GM18505 (cell line): ENCODE data around the gene RASL11A.
"Not testable (repeated sequence)": the region's sequence is repeated elsewhere in the genome, so short reads cannot be mapped to it uniquely, and the experiment has no call there.

ENCODE experiments used
- ATAC-seq: cut with Tn5 transposase; IDR thresholded peaks from one replicate; pipeline ENCODE4 v1.9.1; 2021; ENCODE audit not compliant: unreplicated experiment
- POLR2A ChIP-seq: IDR thresholded peaks from 4 replicates; pipeline ENCODE4 v1.6.1; 2011; ENCODE audit warnings: borderline replicate concordance; ENCODE audit not compliant: insufficient read depth, insufficient read length; ENCODE audit errors: extremely low read depth

RASL11A gene

DNA sequence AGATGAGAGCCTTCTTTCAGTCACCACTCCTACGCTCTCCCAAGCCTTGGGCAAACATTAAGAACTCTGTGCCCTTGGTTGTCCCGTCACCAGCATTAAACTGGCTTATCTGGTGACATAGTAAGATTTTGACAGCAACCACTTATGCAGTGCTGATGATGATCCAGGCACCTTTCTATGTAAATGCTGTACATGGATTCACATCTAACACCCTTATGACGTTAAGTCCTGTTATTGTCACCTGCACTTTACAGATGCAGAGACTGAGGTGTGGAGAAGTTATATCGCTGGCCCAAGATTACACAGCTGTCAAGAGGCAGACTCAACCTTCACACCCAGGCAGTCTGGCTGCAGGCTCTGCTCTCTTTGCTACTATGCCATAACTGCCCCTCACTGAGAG lies 25.0 kb downstream of the RASL11A start:
- no peak for TF ChIP-seq POLR2A
- ATAC-seq = no peak

DNA sequence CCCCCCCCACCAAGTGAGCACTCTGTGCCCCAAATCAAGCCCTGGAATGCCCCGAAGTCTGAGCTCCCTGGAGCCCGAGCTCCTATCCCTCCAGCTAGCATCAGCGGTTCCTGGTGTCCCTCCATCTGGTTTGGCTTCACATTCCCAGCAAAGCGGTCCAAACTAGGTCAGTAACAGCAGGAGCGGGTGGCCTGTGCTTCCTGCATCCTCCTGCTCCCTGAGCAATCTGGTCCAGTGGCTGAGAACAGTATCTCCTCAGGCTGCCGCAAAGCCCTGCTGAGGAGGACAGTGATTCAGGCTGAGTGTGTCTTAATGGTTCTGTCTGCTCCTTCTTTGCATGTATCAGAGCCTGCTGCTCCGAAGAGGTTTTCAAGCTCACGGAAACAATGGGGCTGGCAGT lies 25.9 kb downstream of the RASL11A start:
- no peak for ATAC-seq

DNA sequence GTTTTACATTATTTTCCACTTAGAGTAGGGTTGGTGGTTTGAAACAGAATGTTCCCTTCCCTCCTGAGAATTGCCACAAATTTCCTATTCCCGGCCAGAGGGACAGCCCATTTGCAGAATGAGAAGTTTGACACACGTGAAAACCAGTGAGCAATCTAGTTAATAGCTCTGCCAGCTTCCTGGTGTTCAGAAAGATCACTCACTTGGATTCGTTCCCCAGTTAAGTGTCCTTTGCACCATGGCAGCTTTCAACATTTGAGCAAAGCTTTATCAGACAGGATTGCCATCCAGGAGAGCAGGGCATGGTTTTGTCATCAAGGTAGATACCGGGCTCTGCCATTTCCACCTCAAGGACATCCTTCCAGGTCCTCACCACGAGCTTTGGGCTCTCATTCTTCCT lies 28.2 kb downstream of the RASL11A start:
- TF ChIP-seq POLR2A = no peak
- ATAC-seq = no peak

More for the DNA sequence above, 25.9 kb downstream of the RASL11A start:
- no peak for TF ChIP-seq POLR2A

DNA sequence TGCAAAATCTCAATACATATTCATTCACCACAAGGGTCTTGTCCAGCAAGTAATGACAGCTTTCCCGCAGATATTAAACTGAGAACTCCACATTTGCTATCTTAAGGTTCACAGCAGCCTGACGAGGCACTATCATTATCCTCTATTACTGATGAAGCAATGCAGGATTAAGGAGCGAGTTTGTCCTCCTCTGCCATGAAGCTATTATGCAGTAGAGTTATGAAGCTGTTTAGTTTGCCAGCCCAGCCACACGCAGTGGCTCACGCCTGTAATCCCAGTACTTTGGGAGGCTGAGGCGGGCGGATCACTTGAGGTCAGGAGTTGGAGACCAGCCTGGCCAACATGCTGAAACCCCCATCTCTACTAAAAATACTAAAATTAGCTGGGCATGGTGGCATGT lies 29.8 kb downstream of the RASL11A start:
- ATAC-seq = not testable (repeated sequence)

DNA sequence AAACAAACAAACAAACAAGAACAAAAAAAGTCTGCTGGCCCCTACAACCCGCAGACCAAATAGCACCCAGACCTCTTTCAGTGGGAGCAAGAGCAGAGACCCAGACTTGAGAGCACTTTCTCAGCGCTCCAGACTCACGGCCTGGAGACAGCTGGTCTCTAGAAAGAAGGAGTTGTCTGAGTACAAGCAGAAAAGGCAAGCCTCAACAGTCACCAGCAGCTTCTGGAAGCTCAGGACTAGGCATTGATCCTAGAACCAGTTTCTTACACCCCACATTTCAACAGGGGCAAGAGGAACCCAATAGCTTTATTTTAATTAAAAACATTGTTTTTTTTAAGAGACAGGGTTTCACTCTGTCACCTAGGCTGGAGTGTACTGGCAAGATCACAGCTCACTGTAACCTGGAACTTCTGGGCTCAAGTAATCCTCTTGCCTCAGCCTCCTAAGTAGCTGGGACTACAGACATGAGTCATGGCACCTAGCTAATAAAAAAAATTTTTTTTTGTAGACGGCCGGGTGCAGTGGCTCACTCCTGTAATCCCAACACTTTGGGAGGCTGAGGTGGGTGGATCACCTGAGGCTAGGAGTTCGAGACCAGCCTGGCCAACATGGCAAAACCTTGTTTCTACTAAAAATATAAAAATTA lies 30.4 kb downstream of the RASL11A start:
- no peak for TF ChIP-seq POLR2A
- ATAC-seq = no peak

DNA sequence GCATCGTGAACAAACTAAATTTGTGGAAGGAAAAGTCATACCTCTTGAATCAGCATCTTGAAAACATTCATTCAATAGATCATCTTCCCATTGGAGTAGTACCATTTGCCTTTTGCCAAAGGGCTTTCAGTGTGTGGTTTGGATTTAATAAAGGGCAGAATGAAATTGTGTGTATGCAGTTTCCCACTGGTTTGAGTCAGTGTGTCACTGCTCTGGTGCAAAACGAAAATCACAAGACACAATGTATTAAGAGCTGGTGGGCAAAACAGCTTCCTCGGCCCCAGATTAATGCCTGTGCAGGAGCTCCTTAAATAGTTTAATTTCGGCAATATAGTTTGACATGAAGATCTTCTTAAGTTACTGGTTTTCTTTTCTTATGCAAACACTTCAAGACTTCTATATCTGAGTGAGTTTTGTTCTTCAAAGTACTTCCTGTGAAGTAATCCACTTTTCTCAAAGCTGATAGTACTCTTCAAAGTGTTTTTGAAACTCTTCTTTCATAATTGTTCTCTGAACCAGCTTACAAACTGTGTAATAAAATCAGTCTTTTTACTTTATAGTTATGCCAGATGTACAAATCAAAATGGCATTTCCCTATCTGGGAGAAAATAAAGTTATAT lies 32.1 kb downstream of the RASL11A start:
- no peak for ATAC-seq

DNA sequence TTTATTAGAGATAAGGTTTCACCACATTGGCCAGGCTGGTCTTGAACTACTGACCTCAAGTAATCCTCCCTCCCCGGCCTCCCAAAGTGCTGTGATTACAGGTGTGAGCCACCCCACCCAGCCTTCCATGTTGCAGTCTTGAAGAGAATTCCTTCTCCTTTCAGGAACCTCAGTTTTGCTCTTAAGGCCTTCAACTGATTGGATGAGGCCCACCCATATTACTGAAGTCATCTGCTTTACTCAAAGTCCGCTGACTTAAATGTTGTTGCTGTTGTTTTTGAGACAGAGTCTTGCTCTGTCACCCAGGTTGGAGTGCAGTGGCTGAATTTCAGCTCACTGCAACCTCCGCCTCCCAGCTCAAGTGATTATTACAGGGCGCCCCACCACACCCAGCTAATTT lies 33.5 kb downstream of the RASL11A start:
- no peak for TF ChIP-seq POLR2A
- ATAC-seq = no peak

More for the DNA sequence above, 32.1 kb downstream of the RASL11A start:
- TF ChIP-seq POLR2A = no peak

DNA sequence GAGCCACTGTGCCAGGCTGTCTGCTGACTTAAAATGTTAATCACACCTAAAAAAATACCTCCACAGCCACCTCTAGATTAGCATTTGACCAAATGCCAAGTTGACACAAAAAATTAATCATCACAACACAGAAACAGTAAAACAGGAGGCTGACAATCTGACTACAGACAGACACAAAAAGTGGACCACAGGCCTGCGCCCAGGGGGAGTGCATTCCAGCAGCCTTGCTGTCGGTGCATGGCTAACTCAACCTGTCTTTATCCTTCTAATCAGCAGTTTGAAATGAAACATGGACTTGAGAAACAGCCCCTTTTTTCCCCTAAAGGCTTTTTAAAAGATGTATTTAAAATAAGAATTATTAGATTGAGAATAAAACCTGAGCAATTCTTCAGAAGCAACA lies 34.0 kb downstream of the RASL11A start:
- no peak for ATAC-seq
- no peak for TF ChIP-seq POLR2A

DNA sequence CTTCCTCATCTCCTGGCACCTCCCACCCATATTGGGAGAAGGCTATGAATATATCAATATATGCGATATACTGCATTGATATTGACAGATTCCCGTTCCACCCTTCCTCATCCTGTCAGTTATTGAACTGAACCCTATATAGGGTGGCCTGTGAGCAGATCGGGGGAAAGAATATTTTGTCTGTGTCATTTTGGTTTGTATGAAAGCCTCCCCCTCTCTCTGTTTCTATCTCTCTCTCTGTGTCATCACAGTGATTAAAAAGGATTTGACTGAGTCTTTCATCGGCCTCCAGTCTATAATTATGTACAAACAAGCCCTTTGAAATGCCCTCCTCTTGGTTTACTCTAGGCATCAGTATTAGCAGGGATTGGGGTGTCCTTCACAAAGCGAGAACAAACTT lies 35.7 kb downstream of the RASL11A start:
- no peak for ATAC-seq

DNA sequence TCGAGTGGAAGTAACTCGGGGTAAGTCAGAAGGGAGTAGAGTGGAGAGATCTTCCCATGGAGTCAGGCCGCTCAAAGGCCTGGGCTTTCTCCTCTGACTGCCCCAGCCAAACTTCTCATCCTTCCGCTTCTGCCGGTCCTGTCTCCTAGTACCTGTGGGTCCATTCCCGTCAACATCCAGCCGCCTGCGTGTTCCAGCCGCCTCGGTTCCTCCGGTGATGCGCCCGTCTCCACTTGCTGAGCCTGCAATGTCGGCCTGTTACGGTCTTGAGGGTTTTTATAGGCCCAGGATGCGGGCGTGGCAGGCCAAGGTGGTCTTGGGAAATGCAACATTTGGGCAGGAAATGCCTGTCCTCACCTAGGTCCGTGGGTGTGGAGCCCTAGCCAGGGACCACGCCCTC lies 38.3 kb downstream of the RASL11A start:
- ATAC-seq = no peak
- no peak for TF ChIP-seq POLR2A

More for the DNA sequence above, 35.7 kb downstream of the RASL11A start:
- no peak for TF ChIP-seq POLR2A

DNA sequence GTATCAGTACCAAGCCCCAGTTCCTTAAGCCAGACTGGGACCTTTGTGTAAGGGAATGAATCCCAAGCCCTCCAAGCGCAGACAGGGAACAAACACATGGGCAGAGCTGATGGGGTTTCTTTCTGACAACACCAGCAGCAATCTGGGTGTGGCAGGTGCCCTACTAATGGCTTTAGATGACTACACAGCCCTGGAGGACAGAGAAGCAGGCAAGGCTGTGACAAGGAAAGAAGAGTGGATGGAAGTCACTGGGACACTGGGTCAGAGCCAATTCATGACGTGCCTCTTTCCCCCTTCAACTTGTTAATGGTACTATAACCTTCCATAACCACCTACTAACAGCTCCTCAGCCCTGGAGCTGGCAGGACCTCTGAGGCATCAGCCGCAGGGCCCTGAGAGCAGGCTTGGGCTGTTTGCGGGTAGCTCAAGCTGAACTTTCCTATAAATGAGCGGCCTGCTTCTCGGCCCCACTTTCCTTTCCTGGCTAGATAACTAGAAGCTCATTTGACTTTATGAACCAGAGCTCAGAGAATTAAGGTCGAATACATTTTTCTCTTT lies 38.9 kb downstream of the RASL11A start:
- ATAC-seq = no peak
- no peak for TF ChIP-seq POLR2A

DNA sequence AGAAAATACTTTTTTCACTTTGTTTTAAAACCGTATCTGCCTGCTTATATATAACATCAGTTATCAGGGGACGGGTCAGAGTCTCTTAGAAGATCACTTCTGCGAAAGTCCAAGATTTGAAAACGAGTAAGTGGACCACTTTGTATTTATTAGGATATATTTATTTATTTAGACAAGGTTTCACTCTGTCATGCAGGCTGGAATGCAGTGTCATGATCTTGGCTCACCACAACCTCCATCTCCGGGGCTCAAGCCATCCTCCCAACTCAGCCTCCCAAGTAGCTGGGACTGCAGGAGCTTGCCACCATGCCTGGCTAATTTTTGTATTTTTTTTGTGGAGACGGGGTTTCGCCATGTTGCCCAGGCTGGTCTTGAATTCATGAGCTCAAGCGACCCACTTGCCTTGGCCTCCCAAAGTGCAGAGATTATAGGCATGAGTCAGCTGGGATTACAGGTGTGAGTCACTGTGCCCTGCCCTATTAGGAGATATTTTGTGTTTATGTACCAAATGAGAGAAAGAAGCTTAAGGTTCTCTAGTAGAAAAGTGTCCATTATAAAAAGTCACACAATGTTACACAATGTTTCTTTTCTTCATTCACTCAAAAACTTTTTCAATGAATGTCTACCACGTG lies 39.5 kb downstream of the RASL11A start:
- ATAC-seq = no peak
- TF ChIP-seq POLR2A = no peak

DNA sequence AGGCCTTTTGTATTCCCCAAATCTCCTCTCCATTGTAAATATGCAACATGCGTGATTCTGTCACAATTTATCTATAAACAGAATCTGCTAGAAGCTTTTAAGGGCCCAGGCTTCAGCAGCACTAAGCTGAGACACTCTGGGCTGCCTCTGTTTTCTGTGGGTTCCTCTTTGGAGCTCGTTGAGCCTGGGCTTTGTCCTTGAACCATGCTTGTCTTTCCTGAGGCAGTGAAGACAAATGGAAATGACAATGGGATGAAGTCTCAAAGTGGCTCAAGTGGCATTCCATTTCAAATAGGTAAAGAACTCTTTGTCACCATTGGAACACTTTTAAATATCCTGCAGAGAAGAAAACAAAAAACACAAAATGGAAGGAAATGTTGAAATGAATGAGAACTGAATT lies 40.3 kb downstream of the RASL11A start:
- TF ChIP-seq POLR2A = no peak
- ATAC-seq = no peak

DNA sequence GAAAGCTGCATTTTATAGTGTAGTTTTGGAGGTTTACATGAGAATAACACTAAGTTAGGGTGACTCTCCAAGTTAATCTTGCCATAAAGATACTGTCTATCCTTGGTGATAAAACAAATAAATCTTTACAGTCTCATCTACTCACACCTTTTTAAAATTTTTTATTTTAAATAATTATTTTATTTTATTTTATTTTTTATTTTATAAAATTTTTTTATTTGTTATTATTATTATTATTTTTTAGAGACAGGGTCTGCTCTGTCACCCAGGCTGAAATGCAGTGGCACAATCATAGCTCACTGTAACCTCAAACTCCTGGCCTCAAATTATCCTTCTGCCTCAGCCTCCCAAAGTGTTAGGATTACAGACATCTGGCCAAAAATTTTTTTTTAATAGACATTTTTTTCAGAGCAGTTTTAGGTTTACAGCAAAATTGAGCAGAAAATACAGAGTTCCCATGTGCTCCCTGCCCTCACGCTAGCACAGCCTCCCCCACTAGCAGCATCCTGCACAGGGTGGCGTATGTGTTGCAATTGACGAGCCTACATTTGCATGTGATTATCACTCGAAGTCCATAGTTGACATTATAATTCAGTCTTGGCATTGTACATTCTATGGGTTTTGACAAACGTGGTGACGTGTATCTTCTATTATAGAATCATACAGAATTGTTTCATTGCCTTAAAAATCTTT lies 41.0 kb downstream of the RASL11A start:
- ATAC-seq = no peak
- TF ChIP-seq POLR2A = no peak

DNA sequence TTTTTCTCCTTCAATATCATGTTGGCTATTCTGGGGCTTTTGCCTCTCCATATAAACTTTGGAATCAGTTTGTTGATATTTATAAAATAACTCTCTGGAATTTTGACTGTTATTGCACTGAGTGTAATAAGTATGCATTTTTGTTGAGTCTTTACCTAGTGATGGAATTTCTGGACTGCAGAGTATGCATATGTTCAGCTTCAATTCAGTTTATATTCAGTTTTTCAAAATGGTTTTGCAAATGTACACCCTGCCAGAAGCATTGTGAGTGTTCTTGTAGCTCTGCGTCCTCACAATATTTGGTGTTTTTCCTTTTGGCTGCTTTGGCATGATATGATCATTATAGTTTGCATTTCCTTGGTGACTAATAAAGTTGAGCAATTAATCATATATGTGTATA lies 43.1 kb downstream of the RASL11A start:
- no peak for TF ChIP-seq POLR2A
- no peak for ATAC-seq
